Liver (tissue), 9 donors: ENCODE results near the gene C12orf75. TPM values are rescaled to one million over a fixed set of nuclear protein-coding genes. Genes with fewer than 3 reads are reported as not detected.

Experiments used
- DNase-seq: peaks from one replicate; pipeline ENCODE4 v3.0.0-alpha.2; 2017; ENCODE audit warnings: low spot score
- H3K27ac ChIP-seq, 2 donors: one replicate each; pipeline ENCODE4 v1.7.0; 2013; ENCODE audit warnings: inconsistent platforms in 2 of 2, low read length in 2 of 2, control low read depth in 1 of 2, low read depth in 1 of 2, mild to moderate bottlenecking in 1 of 2
- H3K27me3 ChIP-seq, 4 donors: one replicate each; pipeline versions ENCODE4 v1.6.1 to v1.7.0; 2013; ENCODE audit warnings: low read length in 3 of 4, inconsistent platforms in 1 of 4, mild to moderate bottlenecking in 1 of 4, moderate library complexity in 1 of 4; ENCODE audit not compliant: control insufficient read depth in 4 of 4, insufficient read depth in 4 of 4
- H3K36me3 ChIP-seq, 4 donors: one replicate each; pipeline versions ENCODE4 v1.6.1 to v1.7.0; 2013; ENCODE audit warnings: low read length in 3 of 4, mild to moderate bottlenecking in 3 of 4, low read depth in 1 of 4, moderate library complexity in 1 of 4; ENCODE audit not compliant: control insufficient read depth in 4 of 4, insufficient read depth in 3 of 4
- H3K4me1 ChIP-seq, 4 donors: one replicate each; pipeline versions ENCODE4 v1.6.1 to v1.7.0; 2013; ENCODE audit warnings: low read length in 3 of 4, mild to moderate bottlenecking in 3 of 4, moderate library complexity in 1 of 4; ENCODE audit not compliant: control insufficient read depth in 4 of 4, insufficient read depth in 4 of 4
- H3K4me3 ChIP-seq, 3 donors: one replicate each; pipeline versions ENCODE4 v1.6.1 to v1.7.0; 2013; ENCODE audit warnings: low read length in 3 of 3, control low read depth in 1 of 3, low read depth in 1 of 3, mild to moderate bottlenecking in 1 of 3
- H3K9ac ChIP-seq, 2 donors: one replicate each; pipeline ENCODE4 v1.7.0; 2013; ENCODE audit warnings: low read length in 2 of 2, mild to moderate bottlenecking in 2 of 2, moderate library complexity in 2 of 2, control low read depth in 1 of 2, low read depth in 1 of 2
- H3K9me3 ChIP-seq, 4 donors: one replicate each; pipeline versions ENCODE4 v1.6.1 to v1.7.0; 2013; ENCODE audit warnings: low read length in 3 of 4; ENCODE audit not compliant: control insufficient read depth in 4 of 4
- ATF3 ChIP-seq: IDR thresholded peaks from 2 replicates; pipeline ENCODE4 v1.6.1; 2016; ENCODE audit warnings: antibody characterized with exemption
- CTCF ChIP-seq: fragments of 150-350 bp; IDR thresholded peaks from 2 replicates; pipeline ENCODE4 v1.5.1; 2017; ENCODE audit warnings: improper control_type of control experiment, low read depth, low read length; ENCODE audit not compliant: missing input control
- EGR1 ChIP-seq, 2 donors: IDR thresholded peaks; 2 replicates each; pipeline ENCODE4 v1.6.1; 2016 to 2018; ENCODE audit warnings: antibody characterized with exemption in 2 of 2, low read depth in 2 of 2
- FOXA1 ChIP-seq: IDR thresholded peaks from 2 replicates; pipeline ENCODE4 v1.6.1; 2016; ENCODE audit warnings: antibody characterized with exemption
- FOXA2 ChIP-seq: IDR thresholded peaks from 2 replicates; pipeline ENCODE4 v1.6.1; 2016; ENCODE audit warnings: antibody characterized with exemption
- GABPA ChIP-seq, 2 donors: IDR thresholded peaks in 1 of 2; conservative IDR thresholded peaks in 1 of 2; 2 replicates each; pipeline ENCODE4 v1.6.1; 2016; ENCODE audit warnings: antibody characterized with exemption in 2 of 2, mild to moderate bottlenecking in 1 of 2, moderate library complexity in 1 of 2
- HNF4A ChIP-seq, 2 donors: conservative IDR thresholded peaks; 2 replicates each; pipeline ENCODE4 v1.6.1; 2016; ENCODE audit warnings: antibody characterized with exemption in 2 of 2, mild to moderate bottlenecking in 2 of 2
- HNF4G ChIP-seq: IDR thresholded peaks from 2 replicates; pipeline ENCODE4 v1.6.1; 2016; ENCODE audit warnings: antibody characterized with exemption
- JUND ChIP-seq, 2 donors: IDR thresholded peaks; 2 replicates each; pipeline ENCODE4 v1.6.1; 2016; ENCODE audit warnings: antibody characterized with exemption in 2 of 2
- MAX ChIP-seq: IDR thresholded peaks from 2 replicates; pipeline ENCODE4 v1.6.1; 2016; ENCODE audit warnings: antibody characterized with exemption
- NR2F2 ChIP-seq: IDR thresholded peaks from 2 replicates; pipeline ENCODE4 v1.6.1; 2016; ENCODE audit warnings: antibody characterized with exemption
- RAD21 ChIP-seq, 2 donors: IDR thresholded peaks; 2 replicates each; pipeline ENCODE4 v1.6.1; 2016; ENCODE audit warnings: antibody characterized with exemption in 2 of 2, mild to moderate bottlenecking in 2 of 2
- REST ChIP-seq: IDR thresholded peaks from 2 replicates; pipeline ENCODE4 v1.6.1; 2016; ENCODE audit warnings: antibody characterized with exemption, mild to moderate bottlenecking
- RXRA ChIP-seq, 2 donors: IDR thresholded peaks; 2 replicates each; pipeline ENCODE4 v1.6.1; 2017 to 2018; ENCODE audit warnings: antibody characterized with exemption in 2 of 2, mild to moderate bottlenecking in 1 of 2
- SP1 ChIP-seq: IDR thresholded peaks from 2 replicates; pipeline ENCODE4 v1.6.1; 2018; ENCODE audit warnings: antibody characterized with exemption, mild to moderate bottlenecking
- TAF1 ChIP-seq: conservative IDR thresholded peaks from 2 replicates; pipeline ENCODE4 v1.6.1; 2016; ENCODE audit warnings: antibody characterized with exemption, mild to moderate bottlenecking
- YY1 ChIP-seq: IDR thresholded peaks from 2 replicates; pipeline ENCODE4 v1.6.1; 2016; ENCODE audit warnings: antibody characterized with exemption, mild to moderate bottlenecking
- ZBTB33 ChIP-seq: IDR thresholded peaks from 2 replicates; pipeline ENCODE4 v1.6.1; 2016; ENCODE audit warnings: antibody characterized with exemption
- WGBS: extraction: QIAGEN DNeasy Blood & Tissue Kit; methylation state at CpG from one replicate; pipeline ENCODE4 v1.1.7; 2013; 5-methylcytosine and 5-hydroxymethylcytosine counted together
- polyA plus RNA-seq, 2 donors: library from polyadenylated mRNA; stranded (reverse) in 1 of 2; unstranded in 1 of 2; fragments of 200-250 nt in 1 of 2; fragments of >200 nt in 1 of 2; fragmentation: Nextera tagmentation in 1 of 2; extraction: Ambion mirVana in 1 of 2; gene quantifications; one replicate each; pipeline versions ENCODE4 v1.2.1 to v1.2.3, GENCODE V29; 2013 to 2015
- total RNA-seq, 2 donors: library from RNA; depleted of rRNA; stranded (reverse); fragments of >200 nt; gene quantifications; one replicate each; pipeline ENCODE4 v1.2.3, GENCODE V29; 2014
- donor health status: healthy.
- donor health status: healthy.
- donor health status: healthy.
- donor health status: healthy.
- donor health status: healthy.

The C12orf75 gene
- total and polyA plus RNA-seq, 4 donors: 1.2 to 3.9 (median 2.8) TPM

- no peaks in the 10 kb centered on the region for H3K27me3 ChIP-seq
- no peak overlapping the region for H3K9ac ChIP-seq
- DNase-seq: no peak
- H3K27ac ChIP-seq: no peak overlapping the region
- H3K4me3 ChIP-seq: no peak overlapping the region
- peaks cover 0 to 10% (median 4%) of the 10 kb centered on the region in 4 donors for H3K4me1 ChIP-seq
- H3K9me3 ChIP-seq: no peaks in the 10 kb centered on the region
- no peak for TF ChIP-seq ZBTB33
- no peak for TF ChIP-seq RXRA (IDR thresholded peaks at IDR 0.05)
- no peak for TF ChIP-seq REST
- TF ChIP-seq FOXA1: no peak
- no peak for TF ChIP-seq YY1
- no peak for TF ChIP-seq FOXA2
- TF ChIP-seq CTCF: no peak
- no peak for TF ChIP-seq ATF3
- no peak for TF ChIP-seq EGR1 (IDR thresholded peaks at IDR 0.05; ENCODE audit: low read depth in 2 of 2)
- TF ChIP-seq RAD21 (IDR thresholded peaks at IDR 0.05): no peak
- no peak for TF ChIP-seq HNF4G
- TF ChIP-seq HNF4A (conservative IDR thresholded peaks at IDR 0.05): no peak
- no peak for TF ChIP-seq JUND (IDR thresholded peaks at IDR 0.05)
- no peak for TF ChIP-seq SP1
- TF ChIP-seq TAF1: no peak
- no peak for TF ChIP-seq NR2F2
- TF ChIP-seq GABPA (IDR thresholded peaks at IDR 0.05 in 1 of 2, conservative IDR thresholded peaks at IDR 0.05 in 1 of 2): no peak
- no peak for TF ChIP-seq MAX
- WGBS: 77% methylated on average over 1 of the region's 1 CpG
- no peaks in the 10 kb centered on the region for H3K36me3 ChIP-seq
Observed at GRCh38 chr12:105349138-105349537, 18.6 kb downstream of the C12orf75 start.
